SK-N-SH (cell line): ENCODE data around the gene ZCCHC3.

Experiments
- CTCF ChIP-seq: fragments of 200-600 bp; sonication (generic); IDR thresholded peaks from 2 replicates; pipeline ENCODE4 v1.6.1; 2017; ENCODE audit warnings: antibody characterized with exemption, mild to moderate bottlenecking, moderate library complexity
- EZH2phosphoT487 ChIP-seq: fragments of 200-600 bp; sonication (generic); IDR thresholded peaks from 2 replicates; pipeline ENCODE4 v1.6.1; 2017; ENCODE audit warnings: low read depth, mixed run types, mild to moderate bottlenecking, antibody characterized with exemption, moderate library complexity, borderline replicate concordance
- GATA2 ChIP-seq: sonication (generic); formaldehyde crosslinking; IDR thresholded peaks from 2 replicates; pipeline ENCODE4 v1.5.0; 2020; ENCODE audit warnings: mild to moderate bottlenecking, missing genetic modification reagents
- NFIC ChIP-seq: IDR thresholded peaks from 2 replicates; pipeline ENCODE4 v1.4.0; 2012; ENCODE audit warnings: borderline replicate concordance
- POLR2AphosphoS5 ChIP-seq: IDR thresholded peaks from 2 replicates; pipeline ENCODE4 v1.6.1; 2012; ENCODE audit warnings: low read depth, low read length
- REST ChIP-seq: IDR thresholded peaks from 2 replicates; pipeline ENCODE4 v1.6.1; 2012; ENCODE audit warnings: mild to moderate bottlenecking, low read depth, low read length, moderate library complexity
- SIN3A ChIP-seq: IDR thresholded peaks from 2 replicates; pipeline ENCODE4 v1.6.1; 2012; ENCODE audit warnings: low read depth, mild to moderate bottlenecking, low read length, moderate library complexity, borderline replicate concordance
- YY1 ChIP-seq: IDR thresholded peaks from 2 replicates; pipeline ENCODE4 v1.4.0; 2012; ENCODE audit warnings: low read depth, mild to moderate bottlenecking

DNA sequence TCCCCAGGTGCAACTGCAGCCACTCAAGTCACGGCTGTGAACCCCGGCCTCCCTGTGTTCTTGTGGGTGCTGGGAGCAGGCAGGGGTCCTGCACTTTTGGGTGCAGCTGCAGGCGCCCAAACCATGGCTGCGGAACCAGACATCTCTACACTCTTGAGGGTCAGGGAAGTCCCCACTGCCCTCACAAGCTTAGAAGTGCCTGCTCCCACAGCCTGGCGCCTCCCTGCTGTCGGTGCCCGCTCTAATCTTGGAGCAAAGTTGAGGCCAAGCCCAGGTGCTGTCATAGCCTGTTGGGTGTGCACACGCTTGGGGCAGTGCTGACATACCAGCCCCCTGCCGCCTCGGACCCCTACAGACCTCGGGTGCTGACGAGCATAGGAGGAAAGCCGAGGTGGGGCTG is 33.7 kb upstream of the ZCCHC3 start:
- TF ChIP-seq REST, result no peak
- TF ChIP-seq SIN3A, result no peak
- no peak for TF ChIP-seq EZH2phosphoT487
- TF ChIP-seq YY1, result no peak
- no peak for TF ChIP-seq CTCF
- no peak for TF ChIP-seq POLR2AphosphoS5
- no peak for TF ChIP-seq GATA2 (CRISPR knock-in tag)
- no peak for TF ChIP-seq NFIC
